ENCODE results near the gene CASP12.

Gene CASP12

GRCh38 chr11:104841185-104841584 is 57.1 kb downstream of the CASP12 start:
- in situ Hi-C loops (cut with MboI; ENCODE audit: low sequenced_read_pairs) = no loop called here

- in situ Hi-C loops (cut with MboI; ENCODE audit: low sequenced_read_pairs) = no loop called here
Observed at GRCh38 chr11:104837969-104838639, 60.2 kb downstream of the CASP12 start.

DNA sequence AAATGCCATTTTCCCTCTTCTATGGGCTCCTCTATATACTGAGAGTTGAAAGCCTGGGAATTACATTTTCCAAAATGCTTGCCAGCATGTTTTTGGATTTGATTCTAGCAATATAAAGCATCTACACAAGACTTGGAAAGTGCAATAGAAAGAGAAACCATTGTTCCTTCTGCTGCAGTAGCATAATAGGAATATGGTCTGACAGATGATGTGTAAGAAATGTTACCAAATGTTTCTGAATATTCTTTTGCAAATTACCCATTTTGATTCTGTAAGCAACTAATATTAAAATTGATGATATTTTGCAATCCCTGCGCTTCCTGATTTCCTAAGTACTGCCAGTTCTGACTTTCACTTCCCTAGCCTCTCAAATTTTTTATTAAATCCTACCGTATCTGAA is 61.6 kb downstream of the CASP12 start:
- in situ Hi-C loops (cut with MboI; ENCODE audit: low sequenced_read_pairs) = no loop called here
